ENCODE data around the gene CD300A.

The CD300A gene

GRCh38 chr17:74455025-74455545 is 11.3 kb upstream of the CD300A start:
- TF ChIP-seq CTCF (IDR thresholded peaks at IDR 0.05; ENCODE audit: insufficient read depth, low read depth, low read length, missing control alignments): no peak
- no peak overlapping the region for H3K4me3 ChIP-seq (ENCODE audit: low read depth, low read length)
- DNase-seq (ENCODE audit: low read depth): peak; percentile 44

- TF ChIP-seq CTCF (IDR thresholded peaks at IDR 0.05; ENCODE audit: insufficient read depth, low read depth, low read length, missing control alignments): no peak
- no peak for DNase-seq (ENCODE audit: low read depth)
- no peak overlapping the region for H3K4me3 ChIP-seq (ENCODE audit: low read depth, low read length)
These were observed 10.6 kb upstream of the CD300A start for GRCh38 chr17:74455821-74456220.

- peak; percentile 81 for DNase-seq (ENCODE audit: low read depth)
- peak; percentile 92 for TF ChIP-seq CTCF (IDR thresholded peaks at IDR 0.05; ENCODE audit: insufficient read depth, low read depth, low read length, missing control alignments)
- H3K4me3 ChIP-seq (ENCODE audit: low read depth, low read length): no peak overlapping the region
These were observed 9.2 kb upstream of the CD300A start for GRCh38 chr17:74457146-74457819.

- no peak overlapping the region for H3K4me3 ChIP-seq (ENCODE audit: low read depth, low read length)
- DNase-seq (ENCODE audit: low read depth): no peak
- no peak for TF ChIP-seq CTCF (IDR thresholded peaks at IDR 0.05; ENCODE audit: insufficient read depth, low read depth, low read length, missing control alignments)
These were observed 8.6 kb upstream of the CD300A start for GRCh38 chr17:74457820-74458166.

GRCh38 chr17:74458835-74459234 is 7.6 kb upstream of the CD300A start:
- no peak for TF ChIP-seq CTCF (IDR thresholded peaks at IDR 0.05; ENCODE audit: insufficient read depth, low read depth, low read length, missing control alignments)
- no peak for DNase-seq (ENCODE audit: low read depth)
- no peak overlapping the region for H3K4me3 ChIP-seq (ENCODE audit: low read depth, low read length)

GRCh38 chr17:74459622-74460021 is 6.8 kb upstream of the CD300A start:
- no peak for DNase-seq (ENCODE audit: low read depth)
- H3K4me3 ChIP-seq (ENCODE audit: low read depth, low read length): no peak overlapping the region
- TF ChIP-seq CTCF (IDR thresholded peaks at IDR 0.05; ENCODE audit: insufficient read depth, low read depth, low read length, missing control alignments): no peak

- TF ChIP-seq CTCF (IDR thresholded peaks at IDR 0.05; ENCODE audit: insufficient read depth, low read depth, low read length, missing control alignments): no peak
- no peak for DNase-seq (ENCODE audit: low read depth)
- no peak overlapping the region for H3K4me3 ChIP-seq (ENCODE audit: low read depth, low read length)
These were observed 6.2 kb upstream of the CD300A start for GRCh38 chr17:74460241-74460640.
